GM18499 (cell line): ENCODE data around the gene DPY19L2.
"Not testable (repeated sequence)": the region's sequence is repeated elsewhere in the genome, so short reads cannot be mapped to it uniquely, and the experiment has no call there.

ENCODE experiments used
- ATAC-seq: cut with Tn5 transposase; IDR thresholded peaks from one replicate; pipeline ENCODE4 v1.9.1; 2021; ENCODE audit warnings: moderate number of reproducible peaks; ENCODE audit not compliant: insufficient read depth, unreplicated experiment

DPY19L2 gene

GRCh38 chr12:63545298-63545916 lies 122.9 kb downstream of the DPY19L2 start:
- not testable (repeated sequence) for ATAC-seq

- ATAC-seq = not testable (repeated sequence)
Observed at GRCh38 chr12:63538656-63539055, 129.6 kb downstream of the DPY19L2 start.

- ATAC-seq = not testable (repeated sequence)
Observed at GRCh38 chr12:63537838-63538237, 130.5 kb downstream of the DPY19L2 start.

GRCh38 chr12:63529641-63530040 lies 138.7 kb downstream of the DPY19L2 start:
- not testable (repeated sequence) for ATAC-seq

- no peak for ATAC-seq
Observed at GRCh38 chr12:63525831-63526230, 142.5 kb downstream of the DPY19L2 start.

- ATAC-seq = no peak
Observed at GRCh38 chr12:63521706-63522105, 146.6 kb downstream of the DPY19L2 start.
